HepG2 (cell line): ENCODE measurements around the gene ENTPD6. TPM values are rescaled to one million over a fixed set of nuclear protein-coding genes. Genes with fewer than 3 reads are reported as not detected.

Experiments used
- ATAC-seq: fragments of 200-7000 bp; cut with Tn5 transposase; 3 replicates; pipeline ENCODE4 v1.9.1; 2020; ENCODE audit warnings: mild to moderate bottlenecking, moderate library complexity
- BruUV-seq: library from RNA; stranded (reverse); fragments of 400-500 nt; replicated peaks from 2 replicates; lab custom pipeline; 2021; lab: Mats Ljungman, UMichigan
- CTCF ChIA-PET: fragments of 300-600 bp; formaldehyde crosslinking; extraction: SDS; loops from one replicate; lab custom pipeline; 2021; ENCODE audit warnings: low total read pairs, inconsistent platforms, low intra/inter-chr PET ratio; lab: Yijun Ruan, JAX
- POLR2A ChIA-PET: fragments of 350-600 bp; sonication (Branson Sonifier 250); formaldehyde crosslinking; loops from one replicate; lab custom pipeline; 2020; ENCODE audit warnings: antibody characterized with exemption, inconsistent platforms; lab: Yijun Ruan, JAX
- DNase-seq: peaks from one replicate; pipeline ENCODE4 v3.0.0-alpha.2; 2015; ENCODE audit warnings: low spot score
- FAIRE-seq: peaks from 3 replicates; lab custom pipeline; 2011; peaks lifted over from hg19 to GRCh38; lab: Jason Lieb, UNC
- H2AFZ ChIP-seq: one replicate; pipeline ENCODE4 v1.6.1; 2011; ENCODE audit warnings: low read length, inconsistent platforms
- H3K27ac ChIP-seq: fragments of 300-600 bp; 3 replicates; pipeline ENCODE4 v1.8.0; 2011; ENCODE audit warnings: mixed run types, mild to moderate bottlenecking, mixed read lengths, low read length, inconsistent platforms; ENCODE audit not compliant: insufficient read depth; ENCODE audit errors: extremely low read length
- H3K27me3 ChIP-seq, 2 experiments: fragments of 200-600 bp in 1 of 2; 2 replicates in 1 of 2; 3 replicates in 1 of 2; pipeline versions ENCODE4 v1.6.0 to v1.8.0; 2011; ENCODE audit warnings: low read length in 2 of 2, mild to moderate bottlenecking in 2 of 2, moderate library complexity in 2 of 2, inconsistent platforms in 1 of 2; ENCODE audit not compliant: insufficient read depth in 2 of 2, control insufficient read depth in 1 of 2
- H3K36me3 ChIP-seq, 2 experiments: fragments of 200-600 bp in 1 of 2; replicated peaks in 1 of 2; 2 replicates in 1 of 2; 3 replicates in 1 of 2; pipeline versions ENCODE4 v1.5.1 to v1.8.0; 2011; ENCODE audit warnings: low read length in 2 of 2, inconsistent platforms in 1 of 2; ENCODE audit not compliant: insufficient read depth in 2 of 2, control insufficient read depth in 1 of 2
- H3K4me1 ChIP-seq: 2 replicates; pipeline ENCODE4 v1.5.1; 2012; ENCODE audit warnings: low read length, inconsistent platforms; ENCODE audit not compliant: insufficient read depth
- H3K4me2 ChIP-seq: 2 replicates; pipeline ENCODE4 v1.6.0; 2011; ENCODE audit warnings: low read depth, low read length, inconsistent platforms
- H3K4me3 ChIP-seq, 3 experiments: fragments of 200-600 bp in 1 of 3; sonication (generic), shearing (Covaris generic) in 1 of 3; replicated peaks in 1 of 3; 2 replicates each; pipeline ENCODE4 v1.5.1; 2011 to 2016; ENCODE audit warnings: low read length in 3 of 3, inconsistent platforms in 2 of 3, low read depth in 2 of 3, mild to moderate bottlenecking in 2 of 3, control low read depth in 1 of 3, mixed read lengths in 1 of 3; ENCODE audit not compliant: insufficient read depth in 1 of 3
- H3K79me2 ChIP-seq: one replicate; pipeline ENCODE4 v1.6.1; 2011; ENCODE audit warnings: low read length, inconsistent platforms; ENCODE audit not compliant: insufficient read depth
- H3K9ac ChIP-seq: 2 replicates; pipeline ENCODE4 v1.6.0; 2011; ENCODE audit warnings: mild to moderate bottlenecking, low read depth, low read length, inconsistent platforms; ENCODE audit not compliant: insufficient read depth
- H3K9me3 ChIP-seq: 2 replicates; pipeline ENCODE4 v1.5.1; 2012; ENCODE audit warnings: mild to moderate bottlenecking, low read length
- H4K20me1 ChIP-seq: 2 replicates; pipeline ENCODE4 v1.6.0; 2011; ENCODE audit warnings: inconsistent platforms, mild to moderate bottlenecking, low read length, moderate library complexity; ENCODE audit not compliant: insufficient read depth
- HOMEZ ChIP-seq: IDR thresholded peaks from 2 replicates; pipeline ENCODE4 v1.6.1; 2016; ENCODE audit warnings: low read depth
- TBX2 ChIP-seq: sonication (generic); formaldehyde crosslinking; IDR thresholded peaks from 2 replicates; pipeline ENCODE4 v1.5.0; 2020; ENCODE audit warnings: missing genetic modification reagents, mild to moderate bottlenecking, borderline replicate concordance
- ZNF136 ChIP-seq: sonication (generic); formaldehyde crosslinking; IDR thresholded peaks from 2 replicates; pipeline ENCODE4 v1.8.1; 2022; ENCODE audit warnings: low read depth, mild to moderate bottlenecking, moderate library complexity, missing genetic modification reagents
- ZNF138 ChIP-seq: sonication (generic); formaldehyde crosslinking; IDR thresholded peaks from 2 replicates; pipeline ENCODE4 v1.5.0; 2020; ENCODE audit warnings: mild to moderate bottlenecking, low read depth, missing genetic modification reagents
- WGBS: methylation state at CpG from one replicate; pipeline ENCODE4 v1.1.6; 2017; ENCODE audit warnings: low lambda C conversion rate; 5-methylcytosine and 5-hydroxymethylcytosine counted together
- in situ Hi-C: cut with HindIII; loops from 2 replicates; pipeline ENCODE4 v1.10.0; 2017; ENCODE audit warnings: low pct_unique_long_range_greater_than_20kb; ENCODE audit not compliant: extremely low pct_ligation_motif_present
- intact Hi-C: fragments of 100-400 bp; cut with micrococcal nuclease; formaldehyde crosslinking; loops from one replicate; pipeline ENCODE4 v1.10.0; 2022; ENCODE audit not compliant: unreplicated experiment
- polyA plus RNA-seq, 8 experiments: library from polyadenylated mRNA; depleted of rRNA in 3 of 8; stranded (reverse) in 7 of 8; unstranded in 1 of 8; fragments of >200 nt; fragmentation: Illumina TruSeq in 4 of 8; extraction: Trizol in 4 of 8; gene quantifications; 2 replicates each; pipeline versions ENCODE4 v1.2.1 to v1.2.3, GENCODE V29; 2011 to 2016; ENCODE audit warnings: low read depth in 4 of 8, missing spikeins in 1 of 8, mixed read lengths in 1 of 8; ENCODE audit not compliant: insufficient read depth in 1 of 8
- total RNA-seq, 5 experiments: library from RNA; depleted of rRNA; stranded (reverse); fragments of >200 nt; fragmentation: Illumina TruSeq; extraction: Trizol; gene quantifications; 2 replicates each; pipeline ENCODE4 v1.2.3, GENCODE V29; 2016; ENCODE audit warnings: low read depth in 1 of 5

Gene ENTPD6
- total and polyA plus RNA-seq, 2 of the 13 experiments (the other 11 are each of a cell fraction or from before 2014, with no cell fraction given) = 164 to 172 TPM

GRCh38 chr20:25191689-25192088 is 3.8 kb upstream of the ENTPD6 start:
- Histone ChIP-seq H3K9ac (no peak overlapping the region), H3K9me3 (no peaks in the 10 kb centered on the region), H3K4me3 (no peak overlapping the region), H2AFZ (no peak overlapping the region), H3K4me1 (peaks cover 12% of the 10 kb centered on the region), H3K79me2 (peaks cover 9% of the 10 kb centered on the region), H3K27ac (no peak overlapping the region), H3K27me3 (peaks cover 2 to 26% of the 10 kb centered on the region in 2 experiments; a peak in 2 of 5 replicates), H4K20me1 (peaks cover 2% of the 10 kb centered on the region; the same call in 1 of the 2 replicates), H3K4me2 (no peak overlapping the region), H3K36me3 (no peaks in the 10 kb centered on the region)
- ChIA-PET POLR2A (interaction anchor here (1.5 kb wide), 1 partner anchor 56 kb away, joined by 3 read pairs; no protein-coding TSS in a partner anchor), CTCF (no interaction called here)
- ATAC-seq (no peak), DNase-seq (no peak), FAIRE-seq (no peak)
- TF ChIP-seq HOMEZ (CRISPR knock-in tag) (no peak), TBX2 (0 out of 2 replicates have a peak, but pooled peaks have one; percentile 17)
- no TSS peak for BruUV-seq
- intact Hi-C loops = no loop called here
- in situ Hi-C loops = no loop called here
- WGBS = 9% methylated on average over 2 of the region's 2 CpGs

GRCh38 chr20:25193843-25194242 is 1.7 kb upstream of the ENTPD6 start:
- Histone ChIP-seq H3K9me3 (no peaks in the 10 kb centered on the region), H2AFZ (no peak overlapping the region), H3K79me2 (peaks cover 26% of the 10 kb centered on the region), H3K36me3 (peaks cover 0 to 5% of the 10 kb centered on the region in 2 experiments; a peak in 3 of 5 replicates), H3K27me3 (peaks cover 2 to 8% of the 10 kb centered on the region in 2 experiments; a peak in 1 of 5 replicates), H4K20me1 (peaks cover 9% of the 10 kb centered on the region), H3K4me3 (no peak overlapping the region), H3K27ac (no peak overlapping the region), H3K9ac (no peak overlapping the region), H3K4me2 (no peak overlapping the region), H3K4me1 (peaks cover 34% of the 10 kb centered on the region)
- no peak for TF ChIP-seq ZNF138 (CRISPR knock-in tag)
- no peak for TF ChIP-seq ZNF136
- DNase-seq = no peak
- intact Hi-C loops = loop anchor here (2.0 kb wide), 1 partner anchor 29 kb away; no protein-coding TSS in a partner anchor
- CTCF ChIA-PET = no interaction called here
- POLR2A ChIA-PET = interaction anchor here (1.5 kb wide), 1 partner anchor 38 kb away, joined by 4 read pairs; no protein-coding TSS in a partner anchor
- in situ Hi-C loops = no loop called here
- ATAC-seq = no peak
- WGBS = 51% methylated on average over 2 of the region's 2 CpGs
- no peak for FAIRE-seq
- no TSS peak for BruUV-seq
